ENCODE data around the gene WNT8B. TPM values are rescaled to one million over a fixed set of nuclear protein-coding genes. Genes with fewer than 3 reads are reported as not detected.

Gene WNT8B
- total and polyA plus RNA-seq, 9 of the 15 experiments (the other 6 are each of a cell fraction or from before 2014, with no cell fraction given) = not detected

DNA sequence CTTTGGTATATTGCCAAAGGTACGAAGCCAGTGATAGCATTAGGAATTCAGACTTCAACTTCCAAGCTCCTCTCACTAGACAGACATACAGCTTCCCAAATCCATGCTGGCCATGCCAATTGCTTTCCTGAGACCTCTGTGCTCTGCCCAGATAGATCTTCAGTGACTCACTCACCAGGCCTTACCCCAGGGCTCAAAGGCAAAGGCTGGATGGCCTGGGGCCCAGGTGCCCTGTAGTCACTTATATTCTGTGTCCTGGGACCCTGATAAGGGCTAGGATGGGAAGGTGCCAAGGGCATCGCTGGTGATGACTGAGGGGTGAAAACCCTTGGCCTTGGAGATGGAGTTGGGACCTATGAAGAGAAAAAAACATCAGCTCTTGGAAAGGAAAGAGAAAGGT is 27.7 kb downstream of the WNT8B start:
- H3K4me3 ChIP-seq = no peak overlapping the region
- H3K4me1 ChIP-seq (replicated peaks in 1 of 2; ENCODE audit: control insufficient read depth in 2 of 2, insufficient read depth in 2 of 2, low read length in 2 of 2) = no peaks in the 10 kb centered on the region
- H3K27me3 ChIP-seq (ENCODE audit: control insufficient read depth in 2 of 2, insufficient read depth in 2 of 2, low read length in 2 of 2) = no peaks in the 10 kb centered on the region
- BruUV-seq (replicated peaks) = no TSS peak
- no peaks in the 10 kb centered on the region for H3K9me3 ChIP-seq (replicated peaks; ENCODE audit: control insufficient read depth, insufficient read depth, low read depth, low read length)
- H4K20me1 ChIP-seq (replicated peaks; ENCODE audit: control insufficient read depth, insufficient read depth, low read length) = 0 out of 2 replicates have a peak, but pooled peaks cover 4% of the 10 kb centered on the region
- H3K79me2 ChIP-seq (ENCODE audit: control insufficient read depth, insufficient read depth, low read length) = no peaks in the 10 kb centered on the region
- ATAC-seq (no peak), FAIRE-seq (no peak), DNase-seq (ENCODE audit: extremely low read depth in 1 of 4, low spot score in 3 of 4) (no peak)
- no peak overlapping the region for H3K27ac ChIP-seq (ENCODE audit: extremely low read depth, low read depth, low read length)
- H3K9ac ChIP-seq (ENCODE audit: insufficient read depth in 1 of 2, low read depth in 2 of 2, low read length in 2 of 2) = no peak overlapping the region
- in situ Hi-C loops (cut with MboI) (no loop called here), intact Hi-C loops (cut with micrococcal nuclease) (no loop called here)
- no peak overlapping the region for H3K4me2 ChIP-seq (ENCODE audit: insufficient read depth, low read length)
- H3K36me3 ChIP-seq (ENCODE audit: control insufficient read depth, insufficient read depth, low read length) = no peaks in the 10 kb centered on the region; the same call in 2 of the 3 replicates
- CTCF ChIA-PET (ENCODE audit: low intra/inter-chr PET ratio) = no interaction called here
- POLR2A ChIA-PET = interaction anchor here (1.0 kb wide), 1 partner anchor 15 kb away, joined by 3 read pairs; no protein-coding TSS in a partner anchor
- H2AFZ ChIP-seq (ENCODE audit: low read depth, low read length) = no peak overlapping the region
- no peaks in the 10 kb centered on the region for H3K9me1 ChIP-seq (ENCODE audit: control insufficient read depth, insufficient read depth, low read length)
- 42% methylated on average over 2 of the region's 2 CpGs for WGBS (ENCODE audit: insufficient coverage, low coverage, missing lambda C conversion rate)
- TF ChIP-seq, protein P1, sequence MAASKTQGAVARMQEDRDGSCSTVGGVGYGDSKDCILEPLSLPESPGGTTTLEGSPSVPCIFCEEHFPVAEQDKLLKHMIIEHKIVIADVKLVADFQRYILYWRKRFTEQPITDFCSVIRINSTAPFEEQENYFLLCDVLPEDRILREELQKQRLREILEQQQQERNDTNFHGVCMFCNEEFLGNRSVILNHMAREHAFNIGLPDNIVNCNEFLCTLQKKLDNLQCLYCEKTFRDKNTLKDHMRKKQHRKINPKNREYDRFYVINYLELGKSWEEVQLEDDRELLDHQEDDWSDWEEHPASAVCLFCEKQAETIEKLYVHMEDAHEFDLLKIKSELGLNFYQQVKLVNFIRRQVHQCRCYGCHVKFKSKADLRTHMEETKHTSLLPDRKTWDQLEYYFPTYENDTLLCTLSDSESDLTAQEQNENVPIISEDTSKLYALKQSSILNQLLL (CRISPR knock-in tag; IDR thresholded peaks at IDR 0.05; ENCODE audit: borderline replicate concordance) = no peak
- no peak for TF ChIP-seq RB1 (IDR thresholded peaks at IDR 0.05; ENCODE audit: low read depth)
- TF ChIP-seq, protein P2, sequence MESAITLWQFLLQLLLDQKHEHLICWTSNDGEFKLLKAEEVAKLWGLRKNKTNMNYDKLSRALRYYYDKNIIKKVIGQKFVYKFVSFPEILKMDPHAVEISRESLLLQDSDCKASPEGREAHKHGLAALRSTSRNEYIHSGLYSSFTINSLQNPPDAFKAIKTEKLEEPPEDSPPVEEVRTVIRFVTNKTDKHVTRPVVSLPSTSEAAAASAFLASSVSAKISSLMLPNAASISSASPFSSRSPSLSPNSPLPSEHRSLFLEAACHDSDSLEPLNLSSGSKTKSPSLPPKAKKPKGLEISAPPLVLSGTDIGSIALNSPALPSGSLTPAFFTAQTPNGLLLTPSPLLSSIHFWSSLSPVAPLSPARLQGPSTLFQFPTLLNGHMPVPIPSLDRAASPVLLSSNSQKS (CRISPR knock-in tag; IDR thresholded peaks at IDR 0.05) = no peak
- TF ChIP-seq ZNF766 (CRISPR knock-in tag; conservative IDR thresholded peaks at IDR 0.05) = no peak
- TF ChIP-seq, protein P3, sequence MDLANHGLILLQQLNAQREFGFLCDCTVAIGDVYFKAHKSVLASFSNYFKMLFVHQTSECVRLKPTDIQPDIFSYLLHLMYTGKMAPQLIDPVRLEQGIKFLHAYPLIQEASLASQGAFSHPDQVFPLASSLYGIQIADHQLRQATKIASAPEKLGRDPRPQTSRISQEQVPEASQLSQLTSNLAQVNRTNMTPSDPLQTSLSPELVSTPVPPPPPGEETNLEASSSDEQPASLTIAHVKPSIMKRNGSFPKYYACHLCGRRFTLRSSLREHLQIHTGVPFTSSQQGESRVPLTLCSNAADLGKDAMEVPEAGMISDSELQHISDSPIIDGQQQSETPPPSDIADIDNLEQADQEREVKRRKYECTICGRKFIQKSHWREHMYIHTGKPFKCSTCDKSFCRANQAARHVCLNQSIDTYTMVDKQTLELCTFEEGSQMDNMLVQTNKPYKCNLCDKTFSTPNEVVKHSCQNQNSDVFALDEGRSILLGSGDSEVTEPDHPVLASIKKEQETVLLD (IDR thresholded peaks at IDR 0.05) = no peak
- TF ChIP-seq NR4A1 (CRISPR knock-in tag; IDR thresholded peaks at IDR 0.05) = no peak
- TF ChIP-seq NR4A1 (tag; IDR thresholded peaks at IDR 0.05) = no peak
- TF ChIP-seq, protein P4, sequence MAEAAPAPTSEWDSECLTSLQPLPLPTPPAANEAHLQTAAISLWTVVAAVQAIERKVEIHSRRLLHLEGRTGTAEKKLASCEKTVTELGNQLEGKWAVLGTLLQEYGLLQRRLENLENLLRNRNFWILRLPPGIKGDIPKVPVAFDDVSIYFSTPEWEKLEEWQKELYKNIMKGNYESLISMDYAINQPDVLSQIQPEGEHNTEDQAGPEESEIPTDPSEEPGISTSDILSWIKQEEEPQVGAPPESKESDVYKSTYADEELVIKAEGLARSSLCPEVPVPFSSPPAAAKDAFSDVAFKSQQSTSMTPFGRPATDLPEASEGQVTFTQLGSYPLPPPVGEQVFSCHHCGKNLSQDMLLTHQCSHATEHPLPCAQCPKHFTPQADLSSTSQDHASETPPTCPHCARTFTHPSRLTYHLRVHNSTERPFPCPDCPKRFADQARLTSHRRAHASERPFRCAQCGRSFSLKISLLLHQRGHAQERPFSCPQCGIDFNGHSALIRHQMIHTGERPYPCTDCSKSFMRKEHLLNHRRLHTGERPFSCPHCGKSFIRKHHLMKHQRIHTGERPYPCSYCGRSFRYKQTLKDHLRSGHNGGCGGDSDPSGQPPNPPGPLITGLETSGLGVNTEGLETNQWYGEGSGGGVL (CRISPR knock-in tag; IDR thresholded peaks at IDR 0.05) = no peak
- TF ChIP-seq BCL6 (CRISPR knock-in tag; IDR thresholded peaks at IDR 0.05) = no peak
- TF ChIP-seq, protein P5, sequence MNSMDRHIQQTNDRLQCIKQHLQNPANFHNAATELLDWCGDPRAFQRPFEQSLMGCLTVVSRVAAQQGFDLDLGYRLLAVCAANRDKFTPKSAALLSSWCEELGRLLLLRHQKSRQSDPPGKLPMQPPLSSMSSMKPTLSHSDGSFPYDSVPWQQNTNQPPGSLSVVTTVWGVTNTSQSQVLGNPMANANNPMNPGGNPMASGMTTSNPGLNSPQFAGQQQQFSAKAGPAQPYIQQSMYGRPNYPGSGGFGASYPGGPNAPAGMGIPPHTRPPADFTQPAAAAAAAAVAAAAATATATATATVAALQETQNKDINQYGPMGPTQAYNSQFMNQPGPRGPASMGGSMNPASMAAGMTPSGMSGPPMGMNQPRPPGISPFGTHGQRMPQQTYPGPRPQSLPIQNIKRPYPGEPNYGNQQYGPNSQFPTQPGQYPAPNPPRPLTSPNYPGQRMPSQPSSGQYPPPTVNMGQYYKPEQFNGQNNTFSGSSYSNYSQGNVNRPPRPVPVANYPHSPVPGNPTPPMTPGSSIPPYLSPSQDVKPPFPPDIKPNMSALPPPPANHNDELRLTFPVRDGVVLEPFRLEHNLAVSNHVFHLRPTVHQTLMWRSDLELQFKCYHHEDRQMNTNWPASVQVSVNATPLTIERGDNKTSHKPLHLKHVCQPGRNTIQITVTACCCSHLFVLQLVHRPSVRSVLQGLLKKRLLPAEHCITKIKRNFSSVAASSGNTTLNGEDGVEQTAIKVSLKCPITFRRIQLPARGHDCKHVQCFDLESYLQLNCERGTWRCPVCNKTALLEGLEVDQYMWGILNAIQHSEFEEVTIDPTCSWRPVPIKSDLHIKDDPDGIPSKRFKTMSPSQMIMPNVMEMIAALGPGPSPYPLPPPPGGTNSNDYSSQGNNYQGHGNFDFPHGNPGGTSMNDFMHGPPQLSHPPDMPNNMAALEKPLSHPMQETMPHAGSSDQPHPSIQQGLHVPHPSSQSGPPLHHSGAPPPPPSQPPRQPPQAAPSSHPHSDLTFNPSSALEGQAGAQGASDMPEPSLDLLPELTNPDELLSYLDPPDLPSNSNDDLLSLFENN (IDR thresholded peaks at IDR 0.05; ENCODE audit: low read depth in 2 of 2, low read length in 2 of 2) = no peak
- no peak for TF ChIP-seq ZSCAN32 (CRISPR knock-in tag; IDR thresholded peaks at IDR 0.05)
- no peak for TF ChIP-seq TAF15 (IDR thresholded peaks at IDR 0.05; ENCODE audit: low read depth, low read length)
- no peak for TF ChIP-seq ZC3H4 (CRISPR knock-in tag; IDR thresholded peaks at IDR 0.05; ENCODE audit: borderline replicate concordance)
